ENCODE results near the gene IARS2. TPM values are rescaled to one million over a fixed set of nuclear protein-coding genes. Genes with fewer than 3 reads are reported as not detected.

Gene IARS2
- total and polyA plus RNA-seq, 7 donors = 44.1 to 92.6 (median 67.0) TPM

DNA sequence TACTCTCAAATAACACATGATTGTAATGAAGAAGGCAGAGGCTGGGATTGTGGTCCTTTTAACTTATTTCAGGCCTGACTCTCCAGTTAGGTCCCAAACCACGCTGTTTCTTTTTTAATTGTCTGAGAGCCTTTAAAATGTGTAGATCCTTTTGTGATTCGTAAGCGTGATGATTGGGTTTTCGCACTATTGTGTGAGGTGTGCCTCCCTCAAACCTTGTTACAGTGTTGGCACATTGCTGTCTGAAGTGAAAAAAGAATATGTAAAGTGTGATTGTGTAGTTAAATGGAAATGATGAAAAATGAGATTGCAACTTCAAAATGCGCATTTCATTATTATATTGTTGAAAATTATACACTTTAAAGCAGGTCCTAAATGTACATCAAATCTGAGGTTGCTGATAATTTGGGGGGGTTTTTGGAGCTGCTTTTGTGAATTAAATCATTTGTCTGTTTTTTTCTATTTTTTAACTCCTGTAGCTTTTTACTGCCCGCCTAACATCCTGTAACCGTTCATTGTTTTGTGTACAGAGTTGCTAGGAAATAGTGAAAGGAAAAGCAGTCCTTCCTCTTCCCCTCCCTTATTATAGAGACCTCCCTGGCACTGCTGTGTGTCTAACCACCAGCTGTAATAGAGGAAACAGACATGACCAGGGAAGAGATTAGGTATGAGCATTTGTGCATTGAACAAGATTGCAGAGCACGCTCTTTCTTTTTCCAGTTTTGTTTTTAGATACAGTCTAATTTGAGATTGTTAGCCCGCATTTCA, 43.3 kb downstream of the IARS2 start:
- 66 to 77% (median 76%) methylated on average over 9 of the region's 9 CpGs for WGBS, 3 donors
- intact Hi-C loops (cut with DNase I) = no loop called here
- peak overlapping the region; percentile 3 for H3K4me3 ChIP-seq
- no peaks in the 10 kb centered on the region for H3K4me1 ChIP-seq
- no peak overlapping the region for H3K27ac ChIP-seq
- peaks cover 11 to 91% of the 10 kb centered on the region in 2 donors for H3K36me3 ChIP-seq (ENCODE audit: insufficient read depth in 1 of 2, low read depth in 1 of 2)
- ATAC-seq (peak in 1 of 4 donors; percentile 36), DNase-seq (no peak)
- TF ChIP-seq, protein P1, sequence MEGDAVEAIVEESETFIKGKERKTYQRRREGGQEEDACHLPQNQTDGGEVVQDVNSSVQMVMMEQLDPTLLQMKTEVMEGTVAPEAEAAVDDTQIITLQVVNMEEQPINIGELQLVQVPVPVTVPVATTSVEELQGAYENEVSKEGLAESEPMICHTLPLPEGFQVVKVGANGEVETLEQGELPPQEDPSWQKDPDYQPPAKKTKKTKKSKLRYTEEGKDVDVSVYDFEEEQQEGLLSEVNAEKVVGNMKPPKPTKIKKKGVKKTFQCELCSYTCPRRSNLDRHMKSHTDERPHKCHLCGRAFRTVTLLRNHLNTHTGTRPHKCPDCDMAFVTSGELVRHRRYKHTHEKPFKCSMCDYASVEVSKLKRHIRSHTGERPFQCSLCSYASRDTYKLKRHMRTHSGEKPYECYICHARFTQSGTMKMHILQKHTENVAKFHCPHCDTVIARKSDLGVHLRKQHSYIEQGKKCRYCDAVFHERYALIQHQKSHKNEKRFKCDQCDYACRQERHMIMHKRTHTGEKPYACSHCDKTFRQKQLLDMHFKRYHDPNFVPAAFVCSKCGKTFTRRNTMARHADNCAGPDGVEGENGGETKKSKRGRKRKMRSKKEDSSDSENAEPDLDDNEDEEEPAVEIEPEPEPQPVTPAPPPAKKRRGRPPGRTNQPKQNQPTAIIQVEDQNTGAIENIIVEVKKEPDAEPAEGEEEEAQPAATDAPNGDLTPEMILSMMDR (IDR thresholded peaks at IDR 0.05) = no peak
- no peaks in the 10 kb centered on the region for H3K9me3 ChIP-seq
- H3K27me3 ChIP-seq (ENCODE audit: insufficient read depth in 3 of 3, low read length in 2 of 3) = no peaks in the 10 kb centered on the region

DNA sequence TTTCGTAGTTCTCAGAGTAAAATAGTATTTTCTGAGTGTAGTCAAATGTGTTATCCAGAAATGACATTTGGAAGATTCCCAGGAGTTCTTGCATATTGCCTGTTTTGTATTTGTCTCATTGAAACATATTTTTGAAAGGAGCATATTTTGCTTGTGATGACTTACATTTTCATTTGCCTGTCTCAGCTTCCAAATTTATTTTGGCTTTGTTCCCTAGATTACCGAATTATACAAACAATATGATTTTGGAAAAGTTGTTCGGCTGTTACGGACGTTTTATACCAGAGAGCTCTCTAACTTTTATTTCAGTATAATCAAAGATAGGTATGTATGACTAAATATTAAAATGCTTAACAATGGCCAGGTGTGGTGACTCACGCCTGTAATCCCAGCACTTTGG, 46.0 kb downstream of the IARS2 start:
- H3K4me3 ChIP-seq = no peak overlapping the region
- no peak overlapping the region for H3K27ac ChIP-seq
- ATAC-seq (no peak), DNase-seq (no peak)
- intact Hi-C loops (cut with DNase I) = no loop called here
- H3K27me3 ChIP-seq (ENCODE audit: insufficient read depth in 3 of 3, low read length in 2 of 3) = no peaks in the 10 kb centered on the region
- H3K4me1 ChIP-seq = no peaks in the 10 kb centered on the region
- H3K36me3 ChIP-seq (ENCODE audit: insufficient read depth in 1 of 2, low read depth in 1 of 2) = peaks cover 7 to 92% of the 10 kb centered on the region in 2 donors
- 92 to 93% (median 92%) methylated on average over 6 of the region's 6 CpGs for WGBS, 3 donors
- TF ChIP-seq, protein P1 (IDR thresholded peaks at IDR 0.05) = no peak
- H3K9me3 ChIP-seq = no peaks in the 10 kb centered on the region

DNA sequence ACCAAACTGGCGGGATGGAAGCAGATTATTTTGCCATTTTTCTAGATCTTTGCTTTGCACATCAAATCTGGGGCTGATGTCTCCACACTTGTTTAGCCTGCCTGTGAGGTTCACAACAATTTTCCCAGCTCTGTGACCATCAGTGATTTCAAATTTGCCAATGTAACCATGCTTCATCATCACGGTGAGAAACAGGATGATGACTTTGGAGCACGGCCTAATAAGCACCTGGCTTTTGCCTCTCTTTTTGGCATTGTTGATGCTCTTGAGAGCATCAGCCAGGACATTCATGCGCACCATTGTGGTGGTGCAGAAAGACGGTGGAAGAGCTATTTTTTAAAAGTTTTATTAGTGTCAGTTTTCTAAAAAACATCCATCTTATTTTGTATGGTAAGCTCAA, 50.1 kb downstream of the IARS2 start:
- no peaks in the 10 kb centered on the region for H3K9me3 ChIP-seq
- H3K4me1 ChIP-seq = no peaks in the 10 kb centered on the region
- intact Hi-C loops (cut with DNase I) = no loop called here
- TF ChIP-seq, protein P1 (IDR thresholded peaks at IDR 0.05) = no peak
- peaks cover 5 to 92% of the 10 kb centered on the region in 2 donors for H3K36me3 ChIP-seq (ENCODE audit: insufficient read depth in 1 of 2, low read depth in 1 of 2)
- H3K27ac ChIP-seq = no peak overlapping the region
- DNase-seq (no peak), ATAC-seq (no peak)
- H3K27me3 ChIP-seq (ENCODE audit: insufficient read depth in 3 of 3, low read length in 2 of 3) = no peaks in the 10 kb centered on the region
- WGBS, 3 donors = 70 to 77% (median 74%) methylated on average over 5 of the region's 5 CpGs
- H3K4me3 ChIP-seq = no peak overlapping the region

DNA sequence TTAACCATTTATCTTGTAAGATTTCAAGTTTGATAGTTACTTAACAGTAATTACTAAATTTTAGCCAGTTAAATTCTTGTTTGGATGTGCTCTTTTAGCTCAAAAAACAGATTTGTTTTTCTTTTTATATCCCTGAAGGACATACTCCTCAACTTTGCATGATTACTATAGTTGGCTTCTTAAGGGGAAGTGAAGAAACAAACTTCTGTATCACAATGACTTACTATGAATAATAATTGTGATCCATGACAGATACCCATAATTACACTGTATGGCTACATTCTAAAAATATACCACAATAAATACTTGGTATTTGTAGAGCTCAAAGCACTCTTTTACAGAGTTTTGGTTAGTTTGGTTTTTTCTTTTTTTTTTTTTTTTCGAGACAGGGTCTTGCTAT, 55.8 kb downstream of the IARS2 start:
- no peaks in the 10 kb centered on the region for H3K9me3 ChIP-seq
- ATAC-seq = no peak
- TF ChIP-seq, protein P1 (IDR thresholded peaks at IDR 0.05) = no peak
- H3K27me3 ChIP-seq (ENCODE audit: insufficient read depth in 3 of 3, low read length in 2 of 3) = no peaks in the 10 kb centered on the region
- 83 to 98% (median 88%) methylated on average over 1 of the region's 1 CpG for WGBS, 3 donors
- DNase-seq = no peak
- intact Hi-C loops (cut with DNase I) = no loop called here
- no peak overlapping the region for H3K27ac ChIP-seq
- no peak overlapping the region for H3K4me3 ChIP-seq
- peaks cover 3 to 95% of the 10 kb centered on the region in 2 donors for H3K36me3 ChIP-seq (ENCODE audit: insufficient read depth in 1 of 2, low read depth in 1 of 2)
- no peaks in the 10 kb centered on the region for H3K4me1 ChIP-seq

All from psoas muscle (tissue), 8 donors.